Ramos (cell line): ENCODE measurements around the gene ZNF592.
"Not testable (repeated sequence)": the region's sequence is repeated elsewhere in the genome, so short reads cannot be mapped to it uniquely, and the experiment has no call there.

ENCODE experiments used
- in situ Hi-C: fragments of 300-500 bp; cut with MboI; formaldehyde crosslinking; loops from one replicate; pipeline ENCODE4 v1.14.3; 2022; ENCODE audit warnings: low sequenced_read_pairs; ENCODE audit not compliant: unreplicated experiment

The ZNF592 gene

DNA sequence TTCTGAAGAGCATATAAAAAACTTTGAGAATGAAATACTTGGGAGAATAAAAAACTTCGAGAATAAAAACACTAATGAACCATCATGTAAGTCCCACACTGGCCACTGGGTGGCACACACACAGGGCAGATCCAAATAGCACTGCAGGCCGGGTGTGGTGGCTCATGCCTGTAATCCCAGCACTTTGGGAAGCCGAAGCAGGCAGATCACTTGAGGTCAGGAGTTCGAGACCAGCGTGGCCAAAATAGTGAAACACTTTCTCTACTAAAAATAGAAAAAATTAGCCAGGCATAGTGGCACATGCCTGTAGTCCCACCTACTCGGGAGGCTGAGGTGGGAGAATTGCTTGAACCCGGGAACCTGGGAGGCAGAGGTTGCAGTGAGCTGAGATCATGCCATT is 97.2 kb downstream of the ZNF592 start:
- in situ Hi-C loops = not testable (repeated sequence)

DNA sequence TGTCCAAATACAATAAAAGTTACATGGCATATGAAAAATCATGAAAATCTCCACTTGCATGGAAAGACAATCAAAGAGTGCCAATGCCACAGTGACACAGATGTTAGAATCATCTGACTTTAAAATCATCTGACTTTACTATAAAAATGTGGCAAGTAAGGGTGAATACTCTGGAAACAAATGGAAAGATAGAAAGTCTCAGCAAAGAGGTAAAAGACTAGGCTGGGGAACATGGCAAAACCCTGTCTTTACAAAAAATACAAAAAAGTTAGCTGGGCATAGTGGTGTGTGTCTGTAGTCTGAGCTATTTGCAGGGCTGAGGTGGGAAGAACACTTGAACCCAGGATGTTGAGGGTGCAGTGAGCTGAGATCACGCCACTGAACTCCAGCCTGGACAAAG is 97.9 kb downstream of the ZNF592 start:
- in situ Hi-C loops = no loop called here

DNA sequence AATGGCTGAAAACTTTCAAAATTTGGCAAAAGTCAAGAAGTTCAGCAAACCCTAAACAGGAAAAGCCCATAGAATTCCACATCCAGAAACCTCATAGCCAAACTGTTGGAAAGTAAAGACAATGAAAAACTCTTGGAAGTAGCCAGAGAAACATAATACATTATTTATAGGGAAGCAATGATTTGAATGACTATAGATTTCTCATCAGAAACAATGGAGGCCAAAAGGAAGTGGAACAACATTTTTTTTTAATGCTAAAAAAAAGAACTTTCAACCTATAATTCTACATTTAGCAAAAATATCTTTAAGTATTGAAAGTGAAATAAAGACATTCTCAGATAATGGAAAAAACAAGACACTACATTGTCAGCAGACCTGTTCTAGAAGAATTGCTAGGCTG is 99.0 kb downstream of the ZNF592 start:
- in situ Hi-C loops = no loop called here

DNA sequence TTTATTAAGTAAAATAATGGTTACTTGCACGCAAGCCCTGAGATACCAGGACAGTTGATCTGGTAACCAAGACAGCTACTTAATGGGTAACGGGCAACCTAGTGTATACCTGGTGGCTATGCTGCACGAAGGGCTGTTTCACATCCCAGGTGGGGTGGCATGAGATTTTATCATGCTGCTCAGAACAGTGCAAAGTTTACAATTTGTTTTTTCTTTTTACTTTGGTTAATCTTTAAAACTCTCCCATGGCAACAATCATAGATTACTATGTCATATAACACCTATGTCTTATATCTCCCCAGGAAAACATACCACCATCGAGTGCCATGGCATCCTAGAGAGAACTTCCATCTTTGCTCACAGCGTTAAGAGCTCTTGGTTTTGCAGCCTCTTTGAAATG is 103.8 kb downstream of the ZNF592 start:
- in situ Hi-C loops = no loop called here

DNA sequence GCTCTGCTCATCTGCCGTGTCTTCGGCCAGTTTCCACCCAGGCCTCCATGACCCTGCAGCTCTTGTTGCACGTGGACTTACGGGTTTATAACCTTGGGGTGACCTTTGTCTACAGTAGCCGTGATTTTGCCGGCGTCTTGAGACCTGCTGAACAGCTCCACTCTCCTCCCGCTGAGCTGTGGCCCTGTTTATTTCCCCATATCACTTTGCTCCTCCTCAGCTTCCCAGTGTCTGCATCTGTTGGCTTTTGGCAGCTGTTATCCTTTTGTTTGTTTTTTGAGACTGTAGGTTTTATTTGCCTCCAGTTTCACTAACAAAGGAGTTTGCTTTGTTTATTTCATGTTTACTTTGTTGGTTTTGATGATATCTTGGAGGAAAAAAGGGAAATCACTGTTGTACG is 106.7 kb downstream of the ZNF592 start:
- in situ Hi-C loops = no loop called here

DNA sequence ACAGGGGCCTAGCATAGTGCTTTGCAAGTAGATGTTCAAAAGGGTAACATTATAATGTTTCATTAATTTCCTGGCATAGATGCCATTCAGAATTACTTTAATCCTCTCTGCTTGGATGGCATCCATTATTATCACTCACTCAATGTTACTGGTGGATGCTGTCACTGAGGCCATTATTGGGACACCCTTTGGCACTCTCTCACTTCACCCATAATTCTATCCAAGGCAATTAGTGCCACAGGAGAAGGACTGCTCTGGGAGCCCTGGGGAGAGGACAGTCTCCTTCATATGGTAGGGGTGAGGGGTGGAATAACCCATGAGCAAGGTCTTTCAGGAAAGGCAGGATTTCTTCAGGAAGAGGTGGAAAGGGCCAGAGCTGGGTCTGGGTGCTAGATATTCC is 107.4 kb downstream of the ZNF592 start:
- in situ Hi-C loops = no loop called here
